Thymus (tissue), 11 donors: ENCODE results near the gene BMPR1B. TPM values are rescaled to one million over a fixed set of nuclear protein-coding genes. Genes with fewer than 3 reads are reported as not detected.
A peak's percentile ranks its signal among the peaks of the same experiment; 100 is the strongest.
"Not testable (repeated sequence)": the region's sequence is repeated elsewhere in the genome, so short reads cannot be mapped to it uniquely, and the experiment has no call there.

Experiments
- DNase-seq, 9 donors: peaks; one replicate each; pipeline ENCODE4 v3.0.0-alpha.2; 2013; ENCODE audit warnings: low spot score in 9 of 9, low read depth in 6 of 9, missing footprints in 1 of 9
- H3K27ac ChIP-seq, 2 donors: one replicate each; pipeline ENCODE4 v1.5.1; 2013; ENCODE audit warnings: control low read depth in 1 of 2, low read depth in 1 of 2, low read length in 1 of 2, mild to moderate bottlenecking in 1 of 2, moderate library complexity in 1 of 2
- H3K27me3 ChIP-seq, 2 donors: one replicate each; pipeline ENCODE4 v1.5.1; 2013; ENCODE audit warnings: low read length in 1 of 2; ENCODE audit not compliant: control insufficient read depth in 2 of 2, insufficient read depth in 1 of 2
- H3K36me3 ChIP-seq, 2 donors: one replicate each; pipeline ENCODE4 v1.5.1; 2013; ENCODE audit warnings: low read length in 1 of 2, mild to moderate bottlenecking in 1 of 2, moderate library complexity in 1 of 2; ENCODE audit not compliant: control insufficient read depth in 2 of 2, insufficient read depth in 2 of 2
- H3K4me1 ChIP-seq, 2 donors: one replicate each; pipeline ENCODE4 v1.5.1; 2013; ENCODE audit warnings: low read length in 2 of 2; ENCODE audit not compliant: control insufficient read depth in 2 of 2, insufficient read depth in 2 of 2
- H3K4me3 ChIP-seq, 2 donors: one replicate each; pipeline ENCODE4 v1.5.1; 2013; ENCODE audit warnings: low read length in 2 of 2, control low read depth in 1 of 2, mild to moderate bottlenecking in 1 of 2
- H3K9me3 ChIP-seq, 2 donors: one replicate each; pipeline ENCODE4 v1.5.1; 2013; ENCODE audit warnings: low read length in 1 of 2, mild to moderate bottlenecking in 1 of 2; ENCODE audit not compliant: control insufficient read depth in 2 of 2, insufficient read depth in 1 of 2
- WGBS: extraction: QIAGEN DNeasy Blood & Tissue Kit; methylation state at CpG from one replicate; pipeline ENCODE4 v1.1.7; 2013; 5-methylcytosine and 5-hydroxymethylcytosine counted together
- polyA plus RNA-seq: library from polyadenylated mRNA; stranded (reverse); fragments of 200-250 nt; gene quantifications from one replicate; pipeline ENCODE4 v1.2.3, GENCODE V29; 2013
- total RNA-seq: library from RNA; stranded (reverse); fragments of 120-200 nt; gene quantifications from one replicate; pipeline ENCODE4 v1.2.4, GENCODE V29; 2013
- donor health status: healthy.

Gene BMPR1B
- total and polyA plus RNA-seq, 2 donors: 2.2 to 12.5 TPM

DNA sequence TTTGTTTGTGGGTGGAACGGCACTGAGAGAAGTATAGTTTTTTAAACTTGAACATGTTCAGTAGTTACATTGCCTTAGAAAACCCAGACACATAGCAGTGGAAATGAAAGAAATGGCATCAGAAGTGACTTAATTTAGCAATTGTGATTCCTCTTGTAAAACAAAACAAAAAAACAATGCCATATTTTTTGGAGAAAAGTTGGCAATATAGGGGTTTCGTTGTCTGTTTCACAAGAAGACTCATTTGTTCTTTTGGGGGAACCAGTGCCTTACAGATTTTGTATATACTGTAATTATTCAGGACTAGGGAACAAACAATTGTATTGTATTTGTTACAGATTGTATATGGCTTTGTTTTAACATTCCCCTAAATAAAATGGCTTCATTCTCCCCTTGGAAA lies 400.3 kb downstream of the BMPR1B start:
- Histone ChIP-seq H3K36me3 (peaks cover 0 to 4% of the 10 kb centered on the region in 2 donors), H3K9me3 (no peaks in the 10 kb centered on the region), H3K27me3 (no peaks in the 10 kb centered on the region), H3K4me1 (peaks cover 7 to 22% of the 10 kb centered on the region in 2 donors), H3K4me3 (no peak overlapping the region), H3K27ac (no peak overlapping the region)
- 97% methylated on average over 2 of the region's 2 CpGs for WGBS
- no peak for DNase-seq

- no peak overlapping the region for H3K4me3 ChIP-seq
- H3K36me3 ChIP-seq: peaks cover 0 to 2% of the 10 kb centered on the region in 2 donors
- peaks cover 7 to 22% of the 10 kb centered on the region in 2 donors for H3K4me1 ChIP-seq
- DNase-seq: no peak
- WGBS: 57% methylated on average over 2 of the region's 2 CpGs
- H3K9me3 ChIP-seq: no peaks in the 10 kb centered on the region
- H3K27ac ChIP-seq: no peak overlapping the region
- no peaks in the 10 kb centered on the region for H3K27me3 ChIP-seq
Observed at GRCh38 chr4:95158626-95159025, 400.9 kb downstream of the BMPR1B start.

GRCh38 chr4:95159384-95159783 lies 401.6 kb downstream of the BMPR1B start:
- Histone ChIP-seq H3K27me3 (no peaks in the 10 kb centered on the region), H3K36me3 (peaks cover 0 to 2% of the 10 kb centered on the region in 2 donors), H3K4me1 (peaks cover 7 to 21% of the 10 kb centered on the region in 2 donors), H3K27ac (no peak overlapping the region), H3K9me3 (no peaks in the 10 kb centered on the region), H3K4me3 (no peak overlapping the region)
- 78% methylated on average over 4 of the region's 4 CpGs for WGBS
- no peak for DNase-seq

DNA sequence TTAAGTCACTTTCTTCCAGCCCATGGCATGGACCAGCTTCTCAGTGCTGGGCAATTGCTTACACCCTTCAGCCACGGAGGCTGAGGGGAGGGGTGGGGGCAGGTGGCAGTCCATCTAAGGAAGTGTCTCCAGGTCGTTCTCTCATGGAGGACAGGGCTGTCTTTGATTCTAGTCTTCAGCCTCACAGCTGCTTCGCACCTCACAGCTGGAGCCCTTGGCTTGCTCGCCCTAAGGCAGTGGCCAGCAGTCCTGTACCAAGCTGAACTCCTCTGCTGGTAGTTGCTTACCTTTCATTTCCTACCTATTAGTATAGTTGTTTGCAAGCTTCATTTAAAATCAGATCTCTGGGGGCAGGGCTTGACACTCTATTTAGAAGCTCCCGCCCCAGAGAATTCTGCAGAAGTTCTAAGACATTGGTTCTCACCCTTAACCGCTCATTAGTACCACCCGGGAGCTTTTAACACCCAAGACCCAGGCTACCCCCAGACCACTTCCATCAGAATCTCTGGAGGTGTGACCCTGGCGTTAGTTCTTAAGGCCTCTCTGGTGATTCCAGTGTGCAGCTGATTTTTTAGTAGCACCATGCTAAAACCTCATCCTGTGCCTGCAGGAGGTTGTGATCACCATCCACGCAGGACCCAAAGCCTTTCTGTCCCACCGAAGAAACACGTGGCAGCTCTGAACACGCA lies 404.2 kb downstream of the BMPR1B start:
- H3K27ac ChIP-seq: no peak overlapping the region
- no peaks in the 10 kb centered on the region for H3K36me3 ChIP-seq
- no peak overlapping the region for H3K4me3 ChIP-seq
- no peak for DNase-seq
- H3K9me3 ChIP-seq: no peaks in the 10 kb centered on the region
- peaks cover 0 to 12% of the 10 kb centered on the region in 2 donors for H3K4me1 ChIP-seq
- no peaks in the 10 kb centered on the region for H3K27me3 ChIP-seq
- WGBS: 96% methylated on average over 12 of the region's 12 CpGs

GRCh38 chr4:95162867-95163266 lies 405.1 kb downstream of the BMPR1B start:
- Histone ChIP-seq H3K36me3 (no peaks in the 10 kb centered on the region), H3K4me1 (peaks cover 0 to 14% of the 10 kb centered on the region in 2 donors), H3K27ac (no peak overlapping the region), H3K27me3 (no peaks in the 10 kb centered on the region), H3K4me3 (no peak overlapping the region), H3K9me3 (no peaks in the 10 kb centered on the region)
- no peak for DNase-seq
- WGBS: 94% methylated on average over 6 of the region's 6 CpGs

GRCh38 chr4:95165926-95166524 lies 408.3 kb downstream of the BMPR1B start:
- peak; percentile 42 to 89 (median 76) for DNase-seq
- H3K4me1 ChIP-seq: peaks cover 0 to 3% of the 10 kb centered on the region in 2 donors
- no peaks in the 10 kb centered on the region for H3K36me3 ChIP-seq
- H3K9me3 ChIP-seq: no peaks in the 10 kb centered on the region
- WGBS: 22% methylated on average over 3 of the region's 3 CpGs
- no peak overlapping the region for H3K4me3 ChIP-seq
- H3K27me3 ChIP-seq: no peaks in the 10 kb centered on the region
- no peak overlapping the region for H3K27ac ChIP-seq

DNA sequence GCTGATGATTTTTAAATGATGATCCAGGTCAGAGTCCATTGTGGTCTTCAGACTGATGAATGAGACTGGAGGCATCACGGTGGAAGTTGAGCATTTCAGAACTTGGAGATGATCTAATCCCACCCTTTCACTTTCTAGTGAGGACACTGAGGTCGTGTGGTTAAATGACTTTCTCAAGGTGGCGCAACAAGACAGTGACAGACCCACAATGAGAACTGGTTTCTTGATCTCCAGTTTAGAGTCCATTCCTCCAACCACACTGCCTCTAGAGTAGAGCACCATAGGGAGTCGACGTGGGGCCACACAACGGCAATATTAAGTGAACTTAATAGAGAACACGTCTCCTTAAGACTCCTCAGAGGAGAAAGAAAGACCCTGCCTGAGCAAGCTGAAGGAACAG lies 410.1 kb downstream of the BMPR1B start:
- Histone ChIP-seq H3K27ac (no peak overlapping the region), H3K36me3 (no peaks in the 10 kb centered on the region), H3K9me3 (no peaks in the 10 kb centered on the region), H3K27me3 (no peaks in the 10 kb centered on the region), H3K4me1 (peaks cover 0 to 3% of the 10 kb centered on the region in 2 donors), H3K4me3 (no peak overlapping the region)
- WGBS: 94% methylated on average over 7 of the region's 7 CpGs
- DNase-seq: no peak

DNA sequence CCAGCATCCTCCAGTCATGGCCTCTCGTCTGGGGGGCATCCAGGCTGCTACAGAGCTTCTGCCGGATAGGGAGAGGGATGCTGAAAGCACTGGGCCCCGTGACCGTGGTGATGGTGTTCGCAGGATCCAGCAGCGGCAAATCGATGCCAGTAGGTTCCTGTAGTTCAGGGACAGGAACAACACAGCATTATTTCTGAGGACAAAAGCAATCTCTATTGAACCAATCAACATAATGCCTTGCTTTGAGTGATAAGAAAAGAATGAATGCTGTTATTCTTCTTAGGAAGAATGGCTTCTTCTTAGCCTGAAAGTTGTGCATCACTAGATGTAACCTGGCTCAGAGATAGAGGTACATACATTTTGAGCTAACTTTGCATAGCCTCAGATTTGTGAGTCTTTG lies 412.4 kb downstream of the BMPR1B start:
- no peak overlapping the region for H3K27ac ChIP-seq
- no peaks in the 10 kb centered on the region for H3K9me3 ChIP-seq
- peaks cover 0 to 3% of the 10 kb centered on the region in 2 donors for H3K4me1 ChIP-seq
- no peaks in the 10 kb centered on the region for H3K36me3 ChIP-seq
- no peaks in the 10 kb centered on the region for H3K27me3 ChIP-seq
- DNase-seq: no peak
- WGBS: 99% methylated on average over 7 of the region's 7 CpGs
- no peak overlapping the region for H3K4me3 ChIP-seq

GRCh38 chr4:95171377-95171776 lies 413.6 kb downstream of the BMPR1B start:
- 100% methylated on average over 1 of the region's 3 CpGs for WGBS
- H3K36me3 ChIP-seq, H3K4me1 ChIP-seq, H3K27me3 ChIP-seq, H3K9me3 ChIP-seq, H3K4me3 ChIP-seq, H3K27ac ChIP-seq, DNase-seq: not testable (repeated sequence)
